Left hindlimb (tissue), 1 donor: Measurements from ENCODE around the gene CDC5L.

Source experiments
- DNase-seq: peaks from one replicate; pipeline ENCODE4 v3.0.0-alpha.2; 2018

The CDC5L gene

GRCh38 chr6:44456070-44456965 is 68.8 kb downstream of the CDC5L start:
- no peak for DNase-seq

GRCh38 chr6:44456966-44457292 is 69.4 kb downstream of the CDC5L start:
- no peak for DNase-seq

GRCh38 chr6:44457596-44457995 is 70.1 kb downstream of the CDC5L start:
- no peak for DNase-seq

GRCh38 chr6:44458551-44458950 is 71.0 kb downstream of the CDC5L start:
- DNase-seq: no peak

- no peak for DNase-seq
Observed at GRCh38 chr6:44462335-44462734, 74.8 kb downstream of the CDC5L start.

GRCh38 chr6:44462797-44463727 is 75.6 kb downstream of the CDC5L start:
- DNase-seq: no peak

- DNase-seq: no peak
Observed at GRCh38 chr6:44463728-44464450, 76.4 kb downstream of the CDC5L start.

- DNase-seq: peak; percentile 38
Observed at GRCh38 chr6:44464527-44465310, 77.2 kb downstream of the CDC5L start.

GRCh38 chr6:44466955-44467354 is 79.4 kb downstream of the CDC5L start:
- DNase-seq: no peak

- DNase-seq: no peak
Observed at GRCh38 chr6:44468835-44469234, 81.3 kb downstream of the CDC5L start.

- DNase-seq: no peak
Observed at GRCh38 chr6:44470115-44470464, 82.6 kb downstream of the CDC5L start.

GRCh38 chr6:44470746-44471145 is 83.2 kb downstream of the CDC5L start:
- DNase-seq: no peak

- DNase-seq: no peak
Observed at GRCh38 chr6:44471271-44471981, 83.9 kb downstream of the CDC5L start.

- no peak for DNase-seq
Observed at GRCh38 chr6:44472250-44472945, 84.9 kb downstream of the CDC5L start.

- no peak for DNase-seq
Observed at GRCh38 chr6:44473393-44474189, 86.1 kb downstream of the CDC5L start.

GRCh38 chr6:44474190-44474631 is 86.7 kb downstream of the CDC5L start:
- no peak for DNase-seq

GRCh38 chr6:44474643-44475042 is 87.1 kb downstream of the CDC5L start:
- DNase-seq: no peak

- no peak for DNase-seq
Observed at GRCh38 chr6:44475417-44475778, 87.9 kb downstream of the CDC5L start.

- peak; percentile 89 for DNase-seq
Observed at GRCh38 chr6:44475779-44476434, 88.4 kb downstream of the CDC5L start.

GRCh38 chr6:44476849-44477248 is 89.3 kb downstream of the CDC5L start:
- no peak for DNase-seq
